ENCODE data around the gene CASZ1. TPM values are rescaled to one million over a fixed set of nuclear protein-coding genes. Genes with fewer than 3 reads are reported as not detected.

The CASZ1 gene
- polyA plus RNA-seq, 1 experiment = 0.64 TPM

GRCh38 chr1:10721381-10722321, 74.8 kb downstream of the CASZ1 start:
- CTCF ChIA-PET = interaction anchor here (1.5 kb wide), 1 partner anchor 30 kb away, joined by 3 read pairs; no protein-coding TSS in a partner anchor
- no peak overlapping the region for H3K4me3 ChIP-seq (ENCODE audit: low read depth, low read length)
- POLR2A ChIA-PET = no interaction called here
- H3K27me3 ChIP-seq (ENCODE audit: control insufficient read depth, insufficient read depth, low read length) = peaks cover 25% of the 10 kb centered on the region
- no peak for DNase-seq (ENCODE audit: low read depth)
- no peaks in the 10 kb centered on the region for H3K36me3 ChIP-seq (ENCODE audit: control insufficient read depth, insufficient read depth, low read length)
- no peak for TF ChIP-seq CTCF (IDR thresholded peaks at IDR 0.05; ENCODE audit: insufficient read depth, low read depth, low read length)

- ChIA-PET CTCF (interaction anchor here (1.5 kb wide), 1 partner anchor 29 kb away, joined by 3 read pairs; no protein-coding TSS in a partner anchor), POLR2A (no interaction called here)
- no peaks in the 10 kb centered on the region for H3K36me3 ChIP-seq (ENCODE audit: control insufficient read depth, insufficient read depth, low read length)
- TF ChIP-seq CTCF (IDR thresholded peaks at IDR 0.05; ENCODE audit: insufficient read depth, low read depth, low read length) = no peak
- H3K4me3 ChIP-seq (ENCODE audit: low read depth, low read length) = no peak overlapping the region
- H3K27me3 ChIP-seq (ENCODE audit: control insufficient read depth, insufficient read depth, low read length) = peaks cover 32% of the 10 kb centered on the region
- no peak for DNase-seq (ENCODE audit: low read depth)
Observed at GRCh38 chr1:10720635-10721034, 75.8 kb downstream of the CASZ1 start.

GRCh38 chr1:10718083-10718415, 78.4 kb downstream of the CASZ1 start:
- Histone ChIP-seq H3K36me3 (ENCODE audit: control insufficient read depth, insufficient read depth, low read length) (no peaks in the 10 kb centered on the region), H3K27me3 (ENCODE audit: control insufficient read depth, insufficient read depth, low read length) (peaks cover 39% of the 10 kb centered on the region), H3K4me3 (ENCODE audit: low read depth, low read length) (no peak overlapping the region)
- CTCF ChIA-PET = no interaction called here
- POLR2A ChIA-PET = no interaction called here
- no peak for DNase-seq (ENCODE audit: low read depth)
- TF ChIP-seq CTCF (IDR thresholded peaks at IDR 0.05; ENCODE audit: insufficient read depth, low read depth, low read length) = no peak

- Histone ChIP-seq H3K4me3 (ENCODE audit: low read depth, low read length) (no peak overlapping the region), H3K27me3 (ENCODE audit: control insufficient read depth, insufficient read depth, low read length) (peaks cover 41% of the 10 kb centered on the region), H3K36me3 (ENCODE audit: control insufficient read depth, insufficient read depth, low read length) (no peaks in the 10 kb centered on the region)
- ChIA-PET CTCF (no interaction called here), POLR2A (no interaction called here)
- TF ChIP-seq CTCF (IDR thresholded peaks at IDR 0.05; ENCODE audit: insufficient read depth, low read depth, low read length) = no peak
- DNase-seq (ENCODE audit: low read depth) = no peak
Observed at GRCh38 chr1:10717296-10718082, 79.0 kb downstream of the CASZ1 start.

GRCh38 chr1:10716840-10717239, 79.6 kb downstream of the CASZ1 start:
- TF ChIP-seq CTCF (IDR thresholded peaks at IDR 0.05; ENCODE audit: insufficient read depth, low read depth, low read length) = no peak
- peaks cover 40% of the 10 kb centered on the region for H3K27me3 ChIP-seq (ENCODE audit: control insufficient read depth, insufficient read depth, low read length)
- no peaks in the 10 kb centered on the region for H3K36me3 ChIP-seq (ENCODE audit: control insufficient read depth, insufficient read depth, low read length)
- ChIA-PET POLR2A (no interaction called here), CTCF (no interaction called here)
- DNase-seq (ENCODE audit: low read depth) = no peak
- no peak overlapping the region for H3K4me3 ChIP-seq (ENCODE audit: low read depth, low read length)
